TTC549 (cell line): ENCODE data around the gene IL23R.

Source experiments
- FAIRE-seq: peaks from 2 replicates; lab custom pipeline; 2012; peaks lifted over from hg19 to GRCh38; lab: Jason Lieb, UNC

IL23R gene

GRCh38 chr1:67304023-67304422, 137.8 kb downstream of the IL23R start:
- no peak for FAIRE-seq

DNA sequence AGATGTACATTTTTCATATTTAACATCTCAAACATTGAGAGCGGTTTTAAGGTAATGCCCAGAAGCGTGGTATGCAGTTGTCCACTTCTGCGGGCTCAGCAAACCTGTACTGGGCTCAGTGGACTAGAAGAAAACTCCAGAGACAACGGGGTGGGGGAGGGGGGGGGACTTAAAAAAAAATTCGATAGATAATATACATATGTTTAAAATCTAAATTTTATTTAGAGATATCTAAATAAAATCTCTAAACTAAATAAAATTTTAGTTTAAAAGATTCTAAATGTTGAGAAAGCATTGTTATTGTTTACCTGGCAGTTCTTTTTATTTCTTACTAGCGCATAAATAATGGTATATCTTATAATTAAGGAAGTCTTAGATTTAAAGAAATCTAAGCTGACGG, 140.3 kb downstream of the IL23R start:
- no peak for FAIRE-seq

DNA sequence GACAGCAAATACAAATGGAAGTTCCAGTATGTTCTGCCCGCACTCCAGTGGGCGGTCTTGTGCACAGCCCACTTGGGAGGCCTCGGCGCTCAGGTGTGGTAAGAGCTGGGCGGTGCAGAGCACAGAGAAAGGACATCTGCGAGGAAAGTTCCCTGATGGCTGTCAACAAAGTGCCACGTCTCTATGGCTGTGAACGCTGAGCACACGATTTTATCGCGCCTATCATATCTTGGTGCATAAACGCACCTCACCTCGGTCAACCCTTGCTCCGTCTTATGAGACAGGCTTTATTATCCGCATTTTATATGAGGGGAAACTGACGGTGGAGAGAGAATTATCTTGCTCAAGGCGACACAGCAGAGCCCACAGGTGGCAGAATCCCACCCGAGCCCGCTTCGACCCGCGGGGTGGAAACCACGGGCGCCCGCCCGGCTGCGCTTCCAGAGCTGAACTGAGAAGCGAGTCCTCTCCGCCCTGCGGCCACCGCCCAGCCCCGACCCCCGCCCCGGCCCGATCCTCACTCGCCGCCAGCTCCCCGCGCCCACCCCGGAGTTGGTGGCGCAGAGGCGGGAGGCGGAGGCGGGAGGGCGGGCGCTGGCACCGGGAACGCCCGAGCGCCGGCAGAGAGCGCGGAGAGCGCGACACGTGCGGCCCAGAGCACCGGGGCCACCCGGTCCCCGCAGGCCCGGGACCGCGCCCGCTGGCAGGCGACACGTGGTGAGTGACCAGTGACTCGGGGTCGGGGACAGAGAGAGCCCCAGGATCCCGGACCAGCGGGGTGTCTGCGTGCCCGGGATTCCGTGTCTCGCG, 141.2 kb downstream of the IL23R start, which contains the start of gene IL12RB2:
TSS of gene IL12RB2 (plus strand) at position 623 of the 810 bp plus-strand sequence. CDS start 12,496 bp downstream, outside the sequence.
- no peak for FAIRE-seq

DNA sequence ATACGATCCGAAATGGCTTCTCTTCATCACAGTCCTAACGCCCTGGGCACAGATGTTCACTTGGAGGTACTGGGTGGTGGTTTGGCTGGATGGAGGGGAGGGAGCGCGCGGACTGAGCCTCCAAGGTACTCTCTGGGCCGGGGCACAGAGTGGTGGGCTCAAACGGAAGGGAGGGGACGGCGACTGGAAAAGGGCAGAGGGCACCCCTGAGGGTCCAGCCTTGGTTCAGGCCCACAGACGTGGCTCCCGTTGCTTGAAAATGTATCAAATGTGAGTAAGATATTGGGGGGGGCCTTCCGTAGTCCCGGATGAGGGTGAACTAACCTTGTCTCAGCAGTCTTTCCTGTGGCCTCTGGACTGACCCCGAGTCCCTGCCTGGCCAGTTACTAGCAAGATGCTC, 141.9 kb downstream of the IL23R start:
- no peak for FAIRE-seq
